HG03520 (cell line): ENCODE results near the gene FAM110D.

Source experiments
- ATAC-seq: cut with Tn5 transposase; IDR thresholded peaks from one replicate; pipeline ENCODE4 v1.9.1; 2021; ENCODE audit warnings: mild to moderate bottlenecking, moderate library complexity; ENCODE audit not compliant: unreplicated experiment

The FAM110D gene

GRCh38 chr1:26127235-26128163 is 31.4 kb upstream of the FAM110D start:
- ATAC-seq: no peak

- no peak for ATAC-seq
Observed at GRCh38 chr1:26129778-26130177, 29.1 kb upstream of the FAM110D start.

GRCh38 chr1:26130695-26131094 is 28.2 kb upstream of the FAM110D start:
- no peak for ATAC-seq

- ATAC-seq: no peak
Observed at GRCh38 chr1:26132128-26132833, 26.6 kb upstream of the FAM110D start.

- ATAC-seq: no peak
Observed at GRCh38 chr1:26132834-26133167, 26.1 kb upstream of the FAM110D start.

- no peak for ATAC-seq
Observed at GRCh38 chr1:26134466-26134865, 24.4 kb upstream of the FAM110D start.

GRCh38 chr1:26138974-26139558 is 19.8 kb upstream of the FAM110D start:
- ATAC-seq: no peak

GRCh38 chr1:26142159-26142558 is 16.7 kb upstream of the FAM110D start:
- ATAC-seq: no peak

GRCh38 chr1:26145041-26145959 is 13.6 kb upstream of the FAM110D start:
- no peak for ATAC-seq

- no peak for ATAC-seq
Observed at GRCh38 chr1:26145960-26146294, 13.0 kb upstream of the FAM110D start.

GRCh38 chr1:26148887-26149286 is 10.0 kb upstream of the FAM110D start:
- ATAC-seq: no peak

GRCh38 chr1:26153966-26154532 is 4.8 kb upstream of the FAM110D start:
- ATAC-seq: no peak

GRCh38 chr1:26154750-26155149 is 4.1 kb upstream of the FAM110D start:
- no peak for ATAC-seq

GRCh38 chr1:26155370-26156284 is 3.3 kb upstream of the FAM110D start:
- ATAC-seq: no peak

GRCh38 chr1:26156285-26157038 is 2.4 kb upstream of the FAM110D start:
- no peak for ATAC-seq

GRCh38 chr1:26158271-26158907 is 490 bp upstream of the FAM110D start:
- ATAC-seq: no peak

- ATAC-seq: no peak
Observed at GRCh38 chr1:26159743-26160039, 812 bp downstream of the FAM110D start.
